ENCODE measurements around the gene FBN1.

Gene FBN1

GRCh38 chr15:48645558-48646330 lies at the start of gene FBN1:
TSS of gene FBN1 (minus strand) at chr15:48645709. CDS start at chr15:48644769, 940 bp downstream.
- DNase-seq: no peak

- DNase-seq: no peak
Observed at GRCh38 chr15:48693484-48693883, 48.0 kb upstream of the FBN1 start.

GRCh38 chr15:48688493-48688892 lies 43.0 kb upstream of the FBN1 start:
- DNase-seq: no peak

GRCh38 chr15:48683991-48684765 lies 38.7 kb upstream of the FBN1 start:
- no peak for DNase-seq

- DNase-seq: no peak
Observed at GRCh38 chr15:48682942-48683651, 37.6 kb upstream of the FBN1 start.

- DNase-seq: peak; percentile 1
Observed at GRCh38 chr15:48681353-48681752, 35.8 kb upstream of the FBN1 start.

GRCh38 chr15:48680841-48681240 lies 35.3 kb upstream of the FBN1 start:
- no peak for DNase-seq

GRCh38 chr15:48679952-48680351 lies 34.4 kb upstream of the FBN1 start:
- DNase-seq: no peak

GRCh38 chr15:48678851-48679250 lies 33.3 kb upstream of the FBN1 start:
- no peak for DNase-seq

DNA sequence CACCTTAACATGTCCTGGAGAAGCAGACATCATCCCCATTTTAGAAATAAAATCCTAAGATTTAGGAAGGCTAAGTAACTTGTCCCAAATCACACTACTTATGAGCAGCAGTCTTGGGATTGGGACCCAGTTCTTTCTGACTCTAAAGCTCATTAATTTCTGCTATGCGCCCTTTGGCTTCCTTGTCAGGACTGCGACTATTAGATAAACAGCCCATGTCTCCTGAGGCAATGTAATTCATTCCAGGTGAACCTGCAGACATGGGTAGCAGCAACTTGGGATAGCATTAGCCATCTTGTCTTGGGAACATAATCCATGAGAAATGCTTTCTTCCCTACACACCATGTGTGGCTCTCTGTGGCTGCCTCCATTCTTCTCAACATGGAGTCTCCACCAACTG lies 32.3 kb upstream of the FBN1 start:
- DNase-seq: no peak

- no peak for DNase-seq
Observed at GRCh38 chr15:48675436-48675835, 29.9 kb upstream of the FBN1 start.

GRCh38 chr15:48674876-48675275 lies 29.4 kb upstream of the FBN1 start:
- no peak for DNase-seq

GRCh38 chr15:48672206-48672605 lies 26.7 kb upstream of the FBN1 start:
- DNase-seq: no peak

- no peak for DNase-seq
Observed at GRCh38 chr15:48671103-48672022, 25.9 kb upstream of the FBN1 start.

DNA sequence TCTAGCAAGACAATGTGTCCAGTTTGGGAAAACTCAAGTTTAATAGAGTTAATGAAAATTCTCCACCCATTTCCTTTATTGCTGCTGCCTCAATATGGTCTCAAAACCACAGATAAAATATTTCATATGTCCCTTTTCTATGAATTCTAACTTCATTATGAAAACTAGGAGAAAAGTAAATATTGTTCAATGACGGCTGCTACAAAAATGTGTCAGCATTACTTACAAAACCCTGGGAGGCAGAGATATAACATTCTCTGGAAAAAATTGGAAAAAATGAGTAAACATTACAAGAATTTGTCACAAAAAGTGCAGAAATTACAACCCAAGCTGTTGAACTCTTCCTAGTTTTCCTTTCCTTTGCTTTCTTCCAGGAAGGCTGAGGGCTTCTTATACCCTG lies 22.2 kb upstream of the FBN1 start:
- DNase-seq: no peak

DNA sequence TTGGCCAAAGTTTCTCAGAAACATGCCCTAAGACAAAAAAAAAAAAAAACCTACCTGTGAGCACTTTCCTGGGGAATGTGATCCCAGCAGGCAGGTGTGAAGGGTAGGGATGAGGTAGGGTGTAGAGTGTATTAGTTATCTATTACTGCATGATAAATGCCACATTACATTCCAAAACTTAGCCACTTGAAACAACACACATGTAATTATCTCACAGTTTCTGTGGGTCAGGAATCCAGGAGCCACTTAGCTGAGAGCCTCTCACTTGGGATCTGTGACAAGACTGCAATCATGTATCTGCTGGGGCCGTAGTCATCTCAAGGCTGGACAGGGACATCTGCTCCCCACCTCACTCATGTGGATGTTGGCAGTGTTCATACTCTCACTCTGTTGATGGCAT lies 18.9 kb upstream of the FBN1 start:
- no peak for DNase-seq

- no peak for DNase-seq
Observed at GRCh38 chr15:48657950-48658591, 12.6 kb upstream of the FBN1 start.

DNA sequence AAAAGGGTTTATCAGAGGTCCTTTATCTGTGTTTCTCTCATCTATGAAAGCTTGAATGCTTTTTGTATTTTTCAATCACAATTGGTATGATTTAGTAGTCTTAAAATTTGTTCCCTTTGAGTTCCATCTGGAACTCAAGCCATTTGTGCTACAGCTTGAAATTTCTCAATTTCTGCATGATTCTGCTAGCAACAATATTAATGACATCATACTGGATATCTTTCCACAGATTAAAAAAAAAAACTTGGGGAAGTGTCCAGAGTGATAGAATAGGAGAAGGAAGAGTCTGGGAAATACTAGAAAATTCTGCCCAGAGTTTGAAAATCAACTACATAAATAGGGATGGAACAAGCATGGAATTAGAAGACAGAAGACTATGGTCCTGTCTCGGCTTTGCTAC lies 9.3 kb upstream of the FBN1 start:
- no peak for DNase-seq

DNA sequence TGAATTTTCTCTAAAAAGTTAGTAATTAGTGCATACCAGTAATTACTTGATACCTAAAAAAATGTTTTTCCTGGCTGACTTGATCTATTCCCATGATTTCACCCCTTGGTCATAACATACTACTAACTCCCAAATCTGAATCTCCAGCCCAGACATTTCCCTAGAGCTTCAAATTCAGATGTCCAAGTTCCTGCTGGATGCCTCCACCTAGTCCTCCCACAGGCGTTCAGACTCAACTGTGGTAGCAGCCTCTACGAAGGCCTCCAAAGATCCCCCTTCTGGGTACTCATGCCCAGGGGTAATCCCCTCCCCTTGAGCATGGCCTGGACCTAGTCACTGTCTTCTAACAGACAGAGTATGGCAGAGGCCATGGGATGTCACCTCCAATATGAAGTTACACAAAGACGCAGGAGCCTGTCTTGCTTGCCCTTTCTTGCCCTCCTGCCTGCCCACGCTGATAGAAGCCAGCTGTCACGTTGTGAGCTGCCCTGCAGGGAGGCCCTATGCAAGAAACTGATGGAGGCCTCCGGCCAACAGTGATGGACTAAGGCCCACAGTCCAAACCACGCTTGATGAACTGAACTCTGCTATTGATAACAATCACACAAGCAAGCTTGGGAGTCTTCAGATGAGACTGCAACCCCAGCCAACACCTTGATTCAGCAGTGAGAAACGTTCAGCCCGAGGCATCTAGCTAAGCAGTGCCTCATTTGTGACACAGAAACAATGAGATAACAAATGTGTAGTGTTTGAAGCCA lies 8.6 kb upstream of the FBN1 start:
- DNase-seq: no peak

GRCh38 chr15:48653216-48653615 lies 7.7 kb upstream of the FBN1 start:
- no peak for DNase-seq

DNA sequence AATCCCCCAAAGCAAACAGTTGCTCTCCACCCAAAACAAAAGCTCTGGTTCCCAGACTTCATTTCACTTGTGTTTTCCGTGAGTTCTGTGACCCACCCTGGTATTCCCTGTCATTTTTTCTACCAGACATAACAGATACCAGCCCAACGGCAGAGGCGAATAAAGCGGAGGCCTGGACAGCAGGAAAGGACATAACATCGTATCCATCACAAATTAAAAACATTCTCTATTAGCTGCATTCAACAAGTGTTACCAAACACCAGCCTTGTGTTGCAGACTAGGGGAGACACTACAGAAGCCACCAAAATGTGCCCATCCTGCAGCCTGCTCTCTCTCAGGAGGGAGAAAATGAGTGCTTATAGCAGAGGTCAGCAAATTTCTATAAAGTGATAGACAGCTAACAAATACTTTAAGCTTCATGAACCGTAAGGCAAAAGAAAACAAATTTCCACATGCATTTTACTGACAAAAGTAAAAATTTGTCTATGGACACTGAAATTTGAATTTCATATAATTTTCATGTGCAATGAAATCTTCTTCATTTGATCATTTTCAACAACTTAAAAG lies 7.1 kb upstream of the FBN1 start:
- no peak for DNase-seq
